CD14-positive monocyte (primary cell): ENCODE data around the gene CTRB1. TPM values are rescaled to one million over a fixed set of nuclear protein-coding genes. Genes with fewer than 3 reads are reported as not detected.

ENCODE experiments used
- DNase-seq, 3 donors: peaks; one replicate each; pipeline ENCODE4 v3.0.0-alpha.2; 2011 to 2022
- H2AFZ ChIP-seq: 2 replicates; pipeline ENCODE4 v1.6.0; 2012; ENCODE audit warnings: mild to moderate bottlenecking, low read depth, low read length, inconsistent platforms; ENCODE audit not compliant: insufficient read depth, poor library complexity, severe bottlenecking
- H3K27ac ChIP-seq, 2 donors: 1 replicate in 1 of 2; 2 replicates in 1 of 2; pipeline ENCODE4 v1.5.1; 2012 to 2013; ENCODE audit warnings: low read length in 2 of 2, control low read depth in 1 of 2, inconsistent platforms in 1 of 2, low read depth in 1 of 2, mild to moderate bottlenecking in 1 of 2
- H3K27me3 ChIP-seq, 2 donors: one replicate each; pipeline versions ENCODE4 v1.6.0 to v1.6.1; 2011 to 2013; ENCODE audit warnings: low read length in 2 of 2; ENCODE audit not compliant: control insufficient read depth in 2 of 2, insufficient read depth in 2 of 2
- H3K36me3 ChIP-seq, 2 donors: replicated peaks in 1 of 2; 1 replicate in 1 of 2; 2 replicates in 1 of 2; pipeline versions ENCODE4 v1.5.1 to v1.6.1; 2012 to 2013; ENCODE audit warnings: low read length in 2 of 2, control low read depth in 1 of 2, inconsistent platforms in 1 of 2, mild to moderate bottlenecking in 1 of 2; ENCODE audit not compliant: insufficient read depth in 2 of 2, control insufficient read depth in 1 of 2
- H3K4me1 ChIP-seq, 2 donors: 1 replicate in 1 of 2; 2 replicates in 1 of 2; pipeline versions ENCODE4 v1.5.1 to v1.6.1; 2012 to 2013; ENCODE audit warnings: low read length in 2 of 2, control low read depth in 1 of 2, inconsistent platforms in 1 of 2, mild to moderate bottlenecking in 1 of 2, moderate library complexity in 1 of 2; ENCODE audit not compliant: insufficient read depth in 2 of 2, control insufficient read depth in 1 of 2
- H3K4me2 ChIP-seq: replicated peaks from 2 replicates; pipeline ENCODE3; 2012; ENCODE audit warnings: low read length, moderate library complexity, mild to moderate bottlenecking; ENCODE audit not compliant: poor library complexity, severe bottlenecking; ENCODE audit errors: extremely low read depth
- H3K4me3 ChIP-seq, 3 experiments: fragments of 200-600 bp in 1 of 3; sonication (generic) in 1 of 3; replicated peaks in 1 of 3; 1 replicate in 2 of 3; 2 replicates in 1 of 3; pipeline ENCODE4 v1.5.1; 2011 to 2013; ENCODE audit warnings: low read length in 3 of 3, mild to moderate bottlenecking in 3 of 3, control low read depth in 2 of 3, low read depth in 2 of 3, inconsistent platforms in 1 of 3, moderate library complexity in 1 of 3
- H3K79me2 ChIP-seq: 2 replicates; pipeline ENCODE4 v1.6.0; 2012; ENCODE audit warnings: mild to moderate bottlenecking, control low read depth, inconsistent platforms, low read length, moderate library complexity; ENCODE audit not compliant: insufficient read depth
- H3K9ac ChIP-seq: 2 replicates; pipeline ENCODE4 v1.6.0; 2017; ENCODE audit warnings: low read length, mild to moderate bottlenecking; ENCODE audit not compliant: insufficient read depth, poor library complexity, severe bottlenecking
- H3K9me3 ChIP-seq, 2 donors: replicated peaks in 1 of 2; 1 replicate in 1 of 2; 2 replicates in 1 of 2; pipeline versions ENCODE4 v1.5.1 to v1.6.1; 2012 to 2013; ENCODE audit warnings: low read length in 2 of 2, control low read depth in 1 of 2; ENCODE audit not compliant: control insufficient read depth in 1 of 2, insufficient read depth in 1 of 2
- H4K20me1 ChIP-seq: 2 replicates; pipeline ENCODE4 v1.6.0; 2012; ENCODE audit warnings: mild to moderate bottlenecking, low read length, control low read depth, moderate library complexity; ENCODE audit not compliant: insufficient read depth
- H3K27ac Mint-ChIP-seq, 7 donors: one replicate each; pipeline ENCODE4 v1.8.0; 2020; ENCODE audit warnings: mild to moderate bottlenecking in 7 of 7, mixed read lengths in 7 of 7, moderate library complexity in 6 of 7, inconsistent platforms in 2 of 7
- H3K27me3 Mint-ChIP-seq, 3 donors: one replicate each; pipeline ENCODE4 v1.8.0; 2021 to 2022; ENCODE audit warnings: low read depth in 3 of 3, mild to moderate bottlenecking in 3 of 3, mixed read lengths in 3 of 3, moderate library complexity in 3 of 3, inconsistent platforms in 1 of 3
- H3K36me3 Mint-ChIP-seq, 2 donors: one replicate each; pipeline ENCODE4 v1.8.0; 2020; ENCODE audit warnings: mixed read lengths in 2 of 2, inconsistent platforms in 1 of 2, mild to moderate bottlenecking in 1 of 2
- H3K4me1 Mint-ChIP-seq: one replicate; pipeline ENCODE4 v1.8.0; 2020; ENCODE audit warnings: mild to moderate bottlenecking, mixed read lengths
- H3K4me3 Mint-ChIP-seq, 2 donors: one replicate each; pipeline ENCODE4 v1.8.0; 2020; ENCODE audit warnings: mild to moderate bottlenecking in 2 of 2, mixed read lengths in 2 of 2, moderate library complexity in 1 of 2
- H3K9me3 Mint-ChIP-seq, 7 donors: one replicate each; pipeline ENCODE4 v1.8.0; 2020 to 2022; ENCODE audit warnings: mixed read lengths in 7 of 7, mild to moderate bottlenecking in 6 of 7, moderate library complexity in 6 of 7, inconsistent platforms in 2 of 7
- CTCF ChIP-seq: fragments of 200-600 bp; IDR thresholded peaks from one replicate; pipeline ENCODE4 v1.8.0; 2022; ENCODE audit warnings: antibody characterized with exemption, mild to moderate bottlenecking
- WGBS: methylation state at CpG from one replicate; pipeline ENCODE4 v1.1.5; 2013; ENCODE audit warnings: missing lambda C conversion rate; ENCODE audit not compliant: insufficient coverage; 5-methylcytosine and 5-hydroxymethylcytosine counted together
- intact Hi-C, 2 donors: fragments of 100-400 bp; cut with micrococcal nuclease; formaldehyde crosslinking; loops; one replicate each; pipeline versions ENCODE4 v1.15.0 to v1.15.1; 2023
- polyA plus RNA-seq, 3 donors: library from polyadenylated mRNA; depleted of rRNA in 1 of 3; unstranded in 2 of 3; stranded (reverse) in 1 of 3; fragments of 300-500 nt in 2 of 3; fragments of >200 nt in 1 of 3; fragmentation: Illumina TruSeq in 2 of 3; gene quantifications; 1 replicate in 2 of 3; 2 replicates in 1 of 3; pipeline ENCODE4 v1.2.3, GENCODE V29; 2012 to 2021

CTRB1 gene
- polyA plus RNA-seq, 3 donors, result not detected

GRCh38 chr16:75265911-75266701 lies 47.3 kb downstream of the CTRB1 start:
- Histone ChIP-seq H3K27me3 (peaks cover 27 to 85% of the 10 kb centered on the region in 2 donors), H4K20me1 (no peaks in the 10 kb centered on the region), H3K4me1 (peaks cover 0 to 5% of the 10 kb centered on the region in 2 donors), H3K9ac (peak overlapping the region; percentile 43), H3K4me3 (peak overlapping the region; percentile 7 to 64 (median 14)), H3K9me3 (peaks cover 0 to 4% of the 10 kb centered on the region in 2 donors), H3K4me2 (peak overlapping the region; percentile 67), H2AFZ (peak overlapping the region; percentile 56), H3K27ac (no peak overlapping the region), H3K36me3 (no peaks in the 10 kb centered on the region), H3K79me2 (no peaks in the 10 kb centered on the region)
- peak in 1 of 3 donors; percentile 14 for DNase-seq
- H3K4me1 Mint-ChIP-seq, result peaks cover 5% of the 10 kb centered on the region
- H3K4me3 Mint-ChIP-seq, result peak overlapping the region; percentile 73 to 86
- H3K27ac Mint-ChIP-seq, result no peak overlapping the region
- intact Hi-C loops, result no loop called here
- H3K27me3 Mint-ChIP-seq, result peaks cover 70 to 93% (median 83%) of the 10 kb centered on the region in 3 donors
- no peak for TF ChIP-seq CTCF
- peaks cover 0 to 19% (median 2%) of the 10 kb centered on the region in 7 donors for H3K9me3 Mint-ChIP-seq
- WGBS, result 10% methylated on average over 53 of the region's 62 CpGs
- H3K36me3 Mint-ChIP-seq, result peaks cover 0 to 1% of the 10 kb centered on the region in 2 donors

- H3K27ac Mint-ChIP-seq, result no peak overlapping the region
- H3K36me3 Mint-ChIP-seq, result peaks cover 0 to 1% of the 10 kb centered on the region in 2 donors
- Histone ChIP-seq H3K27me3 (peaks cover 30 to 85% of the 10 kb centered on the region in 2 donors), H3K79me2 (no peaks in the 10 kb centered on the region), H4K20me1 (no peaks in the 10 kb centered on the region), H3K4me2 (no peak overlapping the region), H3K9me3 (peaks cover 3 to 4% of the 10 kb centered on the region in 2 donors), H2AFZ (no peak overlapping the region), H3K27ac (no peak overlapping the region), H3K4me1 (peaks cover 1 to 5% of the 10 kb centered on the region in 2 donors), H3K36me3 (no peaks in the 10 kb centered on the region), H3K9ac (no peak overlapping the region), H3K4me3 (no peak overlapping the region)
- no peak for TF ChIP-seq CTCF
- no peak for DNase-seq
- H3K9me3 Mint-ChIP-seq, result peaks cover 0 to 19% (median 2%) of the 10 kb centered on the region in 7 donors
- peak overlapping the region; percentile 73 to 86 for H3K4me3 Mint-ChIP-seq
- intact Hi-C loops, result no loop called here
- peaks cover 73 to 93% (median 84%) of the 10 kb centered on the region in 3 donors for H3K27me3 Mint-ChIP-seq
- H3K4me1 Mint-ChIP-seq, result peaks cover 6% of the 10 kb centered on the region
- WGBS, result 79% methylated on average over 18 of the region's 27 CpGs
Measured at GRCh38 chr16:75266738-75267630, 48.2 kb downstream of the CTRB1 start.
